Stimulated activated naive B cell treated with anti-CD40 and anti-IgM and Interleukin-4, amounts not matched to agents 10 μg/mL and 1 μg/mL and 100 μg/mL, for 72 hours (primary cell): ENCODE measurements around the gene TNFRSF19.

Source experiments
- ATAC-seq, 2 donors: fragments of 150-1000 bp; cut with Tn5 transposase; replicated peaks; 2 replicates each; pipeline ENCODE4 v1.10.0; 2021; ENCODE audit warnings: moderate library complexity in 1 of 2
- DNase-seq: peaks from one replicate; pipeline ENCODE4 v3.0.0; 2021
- H3K27ac Mint-ChIP-seq: one replicate; pipeline ENCODE4 v1.8.0; 2022; ENCODE audit warnings: mild to moderate bottlenecking, mixed read lengths
- H3K27me3 Mint-ChIP-seq, 2 donors: one replicate each; pipeline ENCODE4 v1.8.0; 2022; ENCODE audit warnings: mixed read lengths in 2 of 2
- H3K36me3 Mint-ChIP-seq, 2 donors: one replicate each; pipeline ENCODE4 v1.8.0; 2022; ENCODE audit warnings: mixed read lengths in 2 of 2, mild to moderate bottlenecking in 1 of 2
- H3K4me1 Mint-ChIP-seq, 2 donors: one replicate each; pipeline ENCODE4 v1.8.0; 2022; ENCODE audit warnings: mixed read lengths in 2 of 2, mild to moderate bottlenecking in 1 of 2
- H3K4me3 Mint-ChIP-seq, 2 donors: one replicate each; pipeline ENCODE4 v1.8.0; 2022; ENCODE audit warnings: mild to moderate bottlenecking in 2 of 2, mixed read lengths in 2 of 2, moderate library complexity in 1 of 2
- H3K9me3 Mint-ChIP-seq, 2 donors: one replicate each; pipeline ENCODE4 v1.8.0; 2022; ENCODE audit warnings: mixed read lengths in 2 of 2, mild to moderate bottlenecking in 1 of 2

The TNFRSF19 gene

GRCh38 chr13:23557043-23557442, 13.2 kb upstream of the TNFRSF19 start:
- Mint-ChIP-seq H3K4me3 (no peak overlapping the region), H3K27me3 (peaks cover 10 to 15% of the 10 kb centered on the region in 2 donors), H3K36me3 (no peaks in the 10 kb centered on the region), H3K4me1 (no peaks in the 10 kb centered on the region), H3K9me3 (no peaks in the 10 kb centered on the region), H3K27ac (no peak overlapping the region)
- DNase-seq: no peak
- ATAC-seq: no peak

GRCh38 chr13:23557733-23558132, 12.5 kb upstream of the TNFRSF19 start:
- no peak for ATAC-seq
- no peaks in the 10 kb centered on the region for H3K4me1 Mint-ChIP-seq
- no peak overlapping the region for H3K4me3 Mint-ChIP-seq
- DNase-seq: no peak
- peaks cover 11 to 17% of the 10 kb centered on the region in 2 donors for H3K27me3 Mint-ChIP-seq
- H3K27ac Mint-ChIP-seq: no peak overlapping the region
- H3K36me3 Mint-ChIP-seq: no peaks in the 10 kb centered on the region
- H3K9me3 Mint-ChIP-seq: no peaks in the 10 kb centered on the region

- H3K4me1 Mint-ChIP-seq: no peaks in the 10 kb centered on the region
- H3K36me3 Mint-ChIP-seq: no peaks in the 10 kb centered on the region
- no peak overlapping the region for H3K27ac Mint-ChIP-seq
- no peaks in the 10 kb centered on the region for H3K9me3 Mint-ChIP-seq
- no peak for DNase-seq
- peaks cover 11 to 25% of the 10 kb centered on the region in 2 donors for H3K27me3 Mint-ChIP-seq
- no peak overlapping the region for H3K4me3 Mint-ChIP-seq
- ATAC-seq: peak; percentile 22 to 45
Measured at GRCh38 chr13:23558675-23559536, 11.3 kb upstream of the TNFRSF19 start.

GRCh38 chr13:23560571-23561089, 9.6 kb upstream of the TNFRSF19 start:
- Mint-ChIP-seq H3K4me1 (no peaks in the 10 kb centered on the region), H3K27ac (no peak overlapping the region), H3K36me3 (no peaks in the 10 kb centered on the region), H3K27me3 (peaks cover 11 to 23% of the 10 kb centered on the region in 2 donors), H3K4me3 (no peak overlapping the region), H3K9me3 (no peaks in the 10 kb centered on the region)
- ATAC-seq (no peak), DNase-seq (no peak)

- Mint-ChIP-seq H3K9me3 (no peaks in the 10 kb centered on the region), H3K4me1 (no peaks in the 10 kb centered on the region), H3K27ac (no peak overlapping the region), H3K36me3 (no peaks in the 10 kb centered on the region), H3K27me3 (peaks cover 16 to 26% of the 10 kb centered on the region in 2 donors), H3K4me3 (no peak overlapping the region)
- DNase-seq (no peak), ATAC-seq (no peak)
Measured at GRCh38 chr13:23561261-23561660, 9.0 kb upstream of the TNFRSF19 start.

GRCh38 chr13:23563085-23563845, 6.9 kb upstream of the TNFRSF19 start:
- Mint-ChIP-seq H3K36me3 (no peaks in the 10 kb centered on the region), H3K4me3 (no peak overlapping the region), H3K27ac (no peak overlapping the region)

GRCh38 chr13:23567906-23568460, 2.2 kb upstream of the TNFRSF19 start:
- H3K27me3 Mint-ChIP-seq: peaks cover 29 to 39% of the 10 kb centered on the region in 2 donors
- H3K4me1 Mint-ChIP-seq: no peaks in the 10 kb centered on the region

More at GRCh38 chr13:23563085-23563845, 6.9 kb upstream of the TNFRSF19 start:
- no peaks in the 10 kb centered on the region for H3K9me3 Mint-ChIP-seq
- DNase-seq (no peak), ATAC-seq (no peak)
- no peaks in the 10 kb centered on the region for H3K4me1 Mint-ChIP-seq
- peaks cover 25 to 36% of the 10 kb centered on the region in 2 donors for H3K27me3 Mint-ChIP-seq

GRCh38 chr13:23570921-23571315, 706 bp downstream of the TNFRSF19 start:
- no peak for ATAC-seq
- no peaks in the 10 kb centered on the region for H3K36me3 Mint-ChIP-seq
- no peaks in the 10 kb centered on the region for H3K9me3 Mint-ChIP-seq
- no peak overlapping the region for H3K4me3 Mint-ChIP-seq
- H3K4me1 Mint-ChIP-seq: peaks cover 4 to 6% of the 10 kb centered on the region in 2 donors
- no peak overlapping the region for H3K27ac Mint-ChIP-seq
- H3K27me3 Mint-ChIP-seq: peaks cover 30 to 32% of the 10 kb centered on the region in 2 donors
- no peak for DNase-seq

More at GRCh38 chr13:23567906-23568460, 2.2 kb upstream of the TNFRSF19 start:
- no peaks in the 10 kb centered on the region for H3K9me3 Mint-ChIP-seq
- H3K27ac Mint-ChIP-seq: no peak overlapping the region
- H3K36me3 Mint-ChIP-seq: no peaks in the 10 kb centered on the region
- ATAC-seq (no peak), DNase-seq (no peak)
- no peak overlapping the region for H3K4me3 Mint-ChIP-seq

- no peak for ATAC-seq
- Mint-ChIP-seq H3K27me3 (peaks cover 26 to 27% of the 10 kb centered on the region in 2 donors), H3K36me3 (no peaks in the 10 kb centered on the region), H3K9me3 (no peaks in the 10 kb centered on the region), H3K4me3 (no peak overlapping the region), H3K4me1 (peaks cover 4 to 6% of the 10 kb centered on the region in 2 donors), H3K27ac (no peak overlapping the region)
- no peak for DNase-seq
Measured at GRCh38 chr13:23571431-23571830, 1.2 kb downstream of the TNFRSF19 start.

- Mint-ChIP-seq H3K4me1 (peaks cover 6 to 9% of the 10 kb centered on the region in 2 donors), H3K9me3 (peaks cover 0 to 1% of the 10 kb centered on the region in 2 donors), H3K27me3 (peaks cover 33 to 35% of the 10 kb centered on the region in 2 donors), H3K27ac (no peak overlapping the region), H3K4me3 (no peak overlapping the region), H3K36me3 (peaks cover 4% of the 10 kb centered on the region in 2 donors)
- DNase-seq: no peak
- no peak for ATAC-seq
Measured at GRCh38 chr13:23572836-23573235, 2.6 kb downstream of the TNFRSF19 start.

GRCh38 chr13:23574421-23575145, 4.4 kb downstream of the TNFRSF19 start:
- Mint-ChIP-seq H3K36me3 (peaks cover 4% of the 10 kb centered on the region in 2 donors), H3K9me3 (peaks cover 0 to 1% of the 10 kb centered on the region in 2 donors), H3K4me3 (no peak overlapping the region), H3K27ac (no peak overlapping the region), H3K4me1 (peaks cover 11 to 19% of the 10 kb centered on the region in 2 donors), H3K27me3 (peaks cover 30 to 31% of the 10 kb centered on the region in 2 donors)
- no peak for DNase-seq
- ATAC-seq: no peak

GRCh38 chr13:23575632-23576031, 5.4 kb downstream of the TNFRSF19 start:
- no peak for DNase-seq
- Mint-ChIP-seq H3K4me1 (peaks cover 13 to 27% of the 10 kb centered on the region in 2 donors), H3K27me3 (peaks cover 31 to 32% of the 10 kb centered on the region in 2 donors), H3K9me3 (peaks cover 0 to 1% of the 10 kb centered on the region in 2 donors), H3K27ac (no peak overlapping the region), H3K4me3 (no peak overlapping the region), H3K36me3 (peaks cover 4% of the 10 kb centered on the region in 2 donors)
- no peak for ATAC-seq

GRCh38 chr13:23578411-23579071, 8.3 kb downstream of the TNFRSF19 start:
- peaks cover 4% of the 10 kb centered on the region in 2 donors for H3K36me3 Mint-ChIP-seq
- H3K27me3 Mint-ChIP-seq: peaks cover 36 to 40% of the 10 kb centered on the region in 2 donors
- peak overlapping the region; percentile 31 for H3K27ac Mint-ChIP-seq
- peak overlapping the region; percentile 81 to 84 for H3K4me3 Mint-ChIP-seq
- ATAC-seq: peak; percentile 79 to 82
- H3K9me3 Mint-ChIP-seq: peaks cover 0 to 1% of the 10 kb centered on the region in 2 donors
- peaks cover 13 to 27% of the 10 kb centered on the region in 2 donors for H3K4me1 Mint-ChIP-seq
- DNase-seq: peak; percentile 61
